PFSK-1 (cell line): ENCODE results near the gene SEMA3B.

Source experiments
- FOXP2 ChIP-seq: optimal IDR thresholded peaks from 2 replicates; pipeline ENCODE3; 2011; ENCODE audit warnings: borderline replicate concordance, control low read depth, inconsistent platforms; ENCODE audit not compliant: insufficient read depth; ENCODE audit errors: extremely low read length, extremely low read depth
- POLR2AphosphoS5 ChIP-seq: IDR thresholded peaks from 2 replicates; pipeline ENCODE4 v1.6.1; 2012; ENCODE audit warnings: low read depth, mild to moderate bottlenecking, control low read depth, low read length, moderate library complexity
- SIN3A ChIP-seq: IDR thresholded peaks from 2 replicates; pipeline ENCODE4 v1.6.1; 2012; ENCODE audit warnings: mild to moderate bottlenecking, low read length, moderate library complexity, borderline replicate concordance; ENCODE audit not compliant: insufficient read depth
- TAF1 ChIP-seq: IDR thresholded peaks from 2 replicates; pipeline ENCODE4 v1.6.1; 2012; ENCODE audit warnings: low read length, control low read depth, borderline replicate concordance; ENCODE audit not compliant: insufficient read depth
- TF ChIP-seq, protein P1 (sequence below), 2 experiments: IDR thresholded peaks; 2 replicates each; pipeline versions ENCODE4 v1.6.1 to v1.8.0; 2011 to 2012; ENCODE audit warnings: low read depth in 2 of 2, low read length in 2 of 2, control low read depth in 1 of 2, inconsistent platforms in 1 of 2, mild to moderate bottlenecking in 1 of 2, moderate library complexity in 1 of 2; ENCODE audit not compliant: insufficient read depth in 1 of 2

SEMA3B gene

DNA sequence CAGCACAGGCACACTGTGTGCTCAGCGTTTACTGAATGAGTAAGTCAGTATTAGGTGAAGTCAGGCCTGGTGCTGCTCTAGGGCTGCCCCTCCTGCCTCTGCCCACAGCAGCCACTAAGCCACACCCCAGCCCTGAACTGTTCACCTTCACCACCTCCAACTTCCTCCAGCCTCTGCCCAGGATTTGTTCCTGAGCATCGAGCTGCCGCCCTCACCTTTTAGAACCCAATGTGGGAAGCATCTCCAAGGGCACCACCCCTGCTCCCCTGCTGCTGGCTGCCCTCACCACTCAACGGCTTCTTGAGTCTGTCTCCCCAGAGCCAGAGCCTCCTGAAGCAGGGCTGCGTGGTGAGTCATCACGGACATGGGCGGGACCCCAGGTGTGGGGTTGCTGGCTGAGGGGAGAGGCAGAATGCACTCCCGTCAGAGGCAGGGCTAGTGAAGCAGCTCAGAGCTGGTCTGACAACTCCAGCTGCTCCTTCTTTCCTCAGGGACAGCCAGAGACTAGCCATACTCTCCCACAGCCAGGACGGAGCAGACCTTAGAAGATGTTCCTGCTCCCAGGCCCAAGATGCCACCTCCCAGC lies 47.8 kb downstream of the SEMA3B start:
- no peak for TF ChIP-seq POLR2AphosphoS5
- TF ChIP-seq, protein P1, sequence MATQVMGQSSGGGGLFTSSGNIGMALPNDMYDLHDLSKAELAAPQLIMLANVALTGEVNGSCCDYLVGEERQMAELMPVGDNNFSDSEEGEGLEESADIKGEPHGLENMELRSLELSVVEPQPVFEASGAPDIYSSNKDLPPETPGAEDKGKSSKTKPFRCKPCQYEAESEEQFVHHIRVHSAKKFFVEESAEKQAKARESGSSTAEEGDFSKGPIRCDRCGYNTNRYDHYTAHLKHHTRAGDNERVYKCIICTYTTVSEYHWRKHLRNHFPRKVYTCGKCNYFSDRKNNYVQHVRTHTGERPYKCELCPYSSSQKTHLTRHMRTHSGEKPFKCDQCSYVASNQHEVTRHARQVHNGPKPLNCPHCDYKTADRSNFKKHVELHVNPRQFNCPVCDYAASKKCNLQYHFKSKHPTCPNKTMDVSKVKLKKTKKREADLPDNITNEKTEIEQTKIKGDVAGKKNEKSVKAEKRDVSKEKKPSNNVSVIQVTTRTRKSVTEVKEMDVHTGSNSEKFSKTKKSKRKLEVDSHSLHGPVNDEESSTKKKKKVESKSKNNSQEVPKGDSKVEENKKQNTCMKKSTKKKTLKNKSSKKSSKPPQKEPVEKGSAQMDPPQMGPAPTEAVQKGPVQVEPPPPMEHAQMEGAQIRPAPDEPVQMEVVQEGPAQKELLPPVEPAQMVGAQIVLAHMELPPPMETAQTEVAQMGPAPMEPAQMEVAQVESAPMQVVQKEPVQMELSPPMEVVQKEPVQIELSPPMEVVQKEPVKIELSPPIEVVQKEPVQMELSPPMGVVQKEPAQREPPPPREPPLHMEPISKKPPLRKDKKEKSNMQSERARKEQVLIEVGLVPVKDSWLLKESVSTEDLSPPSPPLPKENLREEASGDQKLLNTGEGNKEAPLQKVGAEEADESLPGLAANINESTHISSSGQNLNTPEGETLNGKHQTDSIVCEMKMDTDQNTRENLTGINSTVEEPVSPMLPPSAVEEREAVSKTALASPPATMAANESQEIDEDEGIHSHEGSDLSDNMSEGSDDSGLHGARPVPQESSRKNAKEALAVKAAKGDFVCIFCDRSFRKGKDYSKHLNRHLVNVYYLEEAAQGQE (IDR thresholded peaks at IDR 0.05; ENCODE audit: insufficient read depth in 1 of 2, low read depth in 2 of 2, low read length in 2 of 2), result no peak

DNA sequence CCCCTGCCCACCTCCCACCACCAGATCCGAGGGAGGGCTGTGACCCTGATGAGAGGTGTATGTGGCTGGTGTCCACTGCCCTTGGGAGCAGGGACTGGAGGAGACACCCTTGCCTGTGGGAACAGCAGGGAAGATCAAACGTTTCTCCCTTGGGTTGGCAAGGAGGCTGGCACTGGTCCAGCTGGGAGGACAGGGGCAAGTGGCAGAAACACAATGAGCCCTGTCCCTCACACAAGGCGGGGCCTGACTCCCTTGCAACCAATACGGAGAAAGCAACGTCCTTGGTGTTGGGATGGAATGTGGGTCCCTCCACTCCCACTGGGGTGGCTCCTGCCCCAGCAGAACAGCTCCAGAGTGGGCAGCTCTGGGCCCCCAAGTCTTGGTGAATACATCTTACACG lies 48.4 kb downstream of the SEMA3B start:
- TF ChIP-seq POLR2AphosphoS5 (no peak), TAF1 (no peak), FOXP2 (no peak), SIN3A (no peak)
- TF ChIP-seq, protein P1 (IDR thresholded peaks at IDR 0.05; ENCODE audit: insufficient read depth in 1 of 2, low read depth in 2 of 2, low read length in 2 of 2), result no peak

DNA sequence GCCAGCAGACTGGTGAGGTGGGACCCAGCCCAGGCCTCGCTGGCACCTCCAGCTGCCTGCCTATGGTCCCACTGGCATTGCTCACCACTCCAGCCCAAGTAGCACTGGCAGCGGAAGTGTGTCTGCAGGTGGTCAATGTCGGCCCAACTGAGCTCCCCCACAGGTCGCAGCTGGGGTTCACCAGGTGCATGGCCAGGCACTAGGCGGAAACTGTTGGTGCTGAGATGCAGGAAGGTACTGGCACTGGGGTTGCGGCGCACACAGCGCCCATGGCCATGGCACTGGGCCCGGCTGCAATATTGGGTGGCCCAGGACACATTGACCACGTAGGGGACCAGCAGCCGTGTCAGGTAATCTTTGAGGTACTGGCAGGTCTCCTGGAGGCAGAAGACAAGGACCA lies 49.2 kb downstream of the SEMA3B start:
- no peak for TF ChIP-seq SIN3A
- no peak for TF ChIP-seq FOXP2

DNA sequence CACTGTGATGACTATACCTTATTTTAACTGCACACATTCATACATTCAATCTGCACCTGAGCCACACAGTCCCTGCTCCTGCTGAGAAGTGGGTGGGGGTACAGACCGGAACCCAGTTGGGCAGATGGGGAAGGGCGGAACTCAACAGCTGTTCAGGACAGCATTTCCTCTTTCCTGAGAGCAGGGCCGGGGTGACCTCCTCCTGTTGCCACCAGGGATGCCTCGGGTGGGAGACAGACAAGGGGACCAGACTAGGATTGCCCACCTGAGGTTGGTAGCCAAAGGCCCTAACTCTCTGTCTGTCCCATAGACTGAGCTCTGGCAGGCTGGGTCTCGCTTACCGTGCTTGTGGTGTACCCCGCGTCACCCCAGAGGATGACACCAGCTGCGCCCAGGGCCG lies 49.7 kb downstream of the SEMA3B start:
- TF ChIP-seq SIN3A, result no peak
- TF ChIP-seq FOXP2, result no peak
- TF ChIP-seq POLR2AphosphoS5, result no peak
- TF ChIP-seq, protein P1 (IDR thresholded peaks at IDR 0.05; ENCODE audit: insufficient read depth in 1 of 2, low read depth in 2 of 2, low read length in 2 of 2), result no peak
- TF ChIP-seq TAF1, result no peak

DNA sequence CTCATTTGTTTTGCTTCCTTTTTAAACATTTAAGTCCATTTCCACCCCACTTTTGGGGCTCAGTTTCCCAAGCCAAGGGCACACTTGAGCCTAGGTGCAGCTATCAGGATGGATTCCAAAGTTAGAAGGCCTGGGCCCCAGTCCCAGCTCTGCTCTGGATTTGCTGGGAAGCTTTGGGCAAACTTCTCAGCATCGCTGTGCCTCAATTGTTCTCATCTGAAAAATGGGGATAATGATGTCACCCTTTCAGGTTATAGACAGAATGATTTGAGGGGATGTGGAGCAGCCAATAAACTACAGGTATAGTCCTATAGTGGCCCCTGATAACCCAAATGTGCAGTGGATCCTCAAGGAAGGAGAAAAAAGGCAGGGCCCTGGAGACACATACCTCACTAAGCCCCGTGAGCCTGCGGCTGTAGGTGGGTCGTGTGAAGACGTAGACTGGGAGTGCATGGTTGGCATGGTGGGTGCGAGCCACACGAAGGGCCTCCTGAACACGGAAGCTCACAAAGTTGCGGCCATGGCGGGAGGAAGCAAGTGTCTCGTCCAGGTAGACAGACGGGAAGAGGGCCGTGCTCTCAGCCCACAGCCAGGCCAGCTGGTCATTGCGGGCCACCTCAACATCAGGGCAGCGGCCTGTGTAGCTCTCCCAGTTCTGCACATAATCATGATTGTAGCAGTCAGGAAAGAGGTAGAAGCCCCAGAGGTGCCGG lies 50.4 kb downstream of the SEMA3B start:
- TF ChIP-seq TAF1, result no peak
- TF ChIP-seq, protein P1 (IDR thresholded peaks at IDR 0.05; ENCODE audit: insufficient read depth in 1 of 2, low read depth in 2 of 2, low read length in 2 of 2), result no peak
- TF ChIP-seq FOXP2, result no peak
- no peak for TF ChIP-seq SIN3A
- TF ChIP-seq POLR2AphosphoS5, result 0 out of 2 replicates have a peak, but pooled peaks have one; percentile 17
